Measurements from ENCODE around the gene KBTBD12.

DNA sequence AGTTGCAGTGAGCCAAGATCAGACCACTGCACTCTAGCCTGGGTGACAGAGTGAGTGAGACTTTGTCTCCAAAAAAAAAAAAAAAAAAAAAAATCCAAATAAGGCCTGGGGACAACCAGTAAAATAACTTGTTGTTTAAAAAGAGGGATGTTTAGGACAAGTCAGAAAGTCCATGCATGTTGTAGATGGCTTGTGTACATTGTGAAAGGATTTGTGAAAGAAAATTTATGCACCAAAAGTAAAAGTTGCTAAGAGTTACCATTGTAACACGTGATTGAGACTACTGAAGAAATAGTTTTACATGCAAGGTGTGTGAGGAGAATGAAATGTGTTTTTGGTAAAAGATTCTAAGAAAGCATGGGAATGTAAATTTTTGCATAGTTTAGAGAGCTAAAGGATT lies 101.5 kb downstream of the KBTBD12 start:
- TF ChIP-seq, protein P1, sequence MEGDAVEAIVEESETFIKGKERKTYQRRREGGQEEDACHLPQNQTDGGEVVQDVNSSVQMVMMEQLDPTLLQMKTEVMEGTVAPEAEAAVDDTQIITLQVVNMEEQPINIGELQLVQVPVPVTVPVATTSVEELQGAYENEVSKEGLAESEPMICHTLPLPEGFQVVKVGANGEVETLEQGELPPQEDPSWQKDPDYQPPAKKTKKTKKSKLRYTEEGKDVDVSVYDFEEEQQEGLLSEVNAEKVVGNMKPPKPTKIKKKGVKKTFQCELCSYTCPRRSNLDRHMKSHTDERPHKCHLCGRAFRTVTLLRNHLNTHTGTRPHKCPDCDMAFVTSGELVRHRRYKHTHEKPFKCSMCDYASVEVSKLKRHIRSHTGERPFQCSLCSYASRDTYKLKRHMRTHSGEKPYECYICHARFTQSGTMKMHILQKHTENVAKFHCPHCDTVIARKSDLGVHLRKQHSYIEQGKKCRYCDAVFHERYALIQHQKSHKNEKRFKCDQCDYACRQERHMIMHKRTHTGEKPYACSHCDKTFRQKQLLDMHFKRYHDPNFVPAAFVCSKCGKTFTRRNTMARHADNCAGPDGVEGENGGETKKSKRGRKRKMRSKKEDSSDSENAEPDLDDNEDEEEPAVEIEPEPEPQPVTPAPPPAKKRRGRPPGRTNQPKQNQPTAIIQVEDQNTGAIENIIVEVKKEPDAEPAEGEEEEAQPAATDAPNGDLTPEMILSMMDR (IDR thresholded peaks at IDR 0.05; ENCODE audit: low read depth, low read length): no peak
- TF ChIP-seq POLR2A (IDR thresholded peaks at IDR 0.05; ENCODE audit: extremely low read depth, insufficient read length): no peak
- TF ChIP-seq, protein P2, sequence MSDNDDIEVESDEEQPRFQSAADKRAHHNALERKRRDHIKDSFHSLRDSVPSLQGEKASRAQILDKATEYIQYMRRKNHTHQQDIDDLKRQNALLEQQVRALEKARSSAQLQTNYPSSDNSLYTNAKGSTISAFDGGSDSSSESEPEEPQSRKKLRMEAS (IDR thresholded peaks at IDR 0.05; ENCODE audit: low read depth, low read length): no peak

Measured in NB4 (cell line).